Fibroblast of skin of left quadriceps (primary cell): ENCODE measurements around the gene DMD.

ENCODE experiments used
- DNase-seq, 2 experiments: peaks; one replicate each; pipeline ENCODE4 v3.0.0-alpha.2; 2013; ENCODE audit warnings: low read depth in 2 of 2

Gene DMD

DNA sequence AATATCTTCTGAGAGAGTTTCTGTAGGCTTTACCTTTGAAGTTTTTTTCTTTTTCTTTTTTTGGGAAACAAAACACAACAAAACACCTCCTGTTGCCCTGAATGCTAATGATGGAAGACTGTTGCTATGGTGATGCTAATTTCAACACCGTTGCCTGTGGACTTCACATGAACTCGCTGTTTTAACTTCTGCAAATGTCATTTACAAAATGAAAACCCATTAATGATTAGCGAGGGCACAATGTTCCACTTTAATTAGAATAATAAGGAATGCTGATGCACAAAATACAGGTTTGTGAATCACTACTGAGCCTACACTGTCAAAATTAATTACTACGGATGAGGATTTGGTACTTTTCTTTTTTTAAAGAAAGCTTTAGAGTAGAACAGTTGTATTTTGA is 1912.4 kb downstream of the DMD start:
- no peak for DNase-seq

- no peak for DNase-seq
Measured at GRCh38 chrX:31297881-31298280, 1913.5 kb downstream of the DMD start.

- no peak for DNase-seq
Measured at GRCh38 chrX:31294475-31294874, 1916.9 kb downstream of the DMD start.

DNA sequence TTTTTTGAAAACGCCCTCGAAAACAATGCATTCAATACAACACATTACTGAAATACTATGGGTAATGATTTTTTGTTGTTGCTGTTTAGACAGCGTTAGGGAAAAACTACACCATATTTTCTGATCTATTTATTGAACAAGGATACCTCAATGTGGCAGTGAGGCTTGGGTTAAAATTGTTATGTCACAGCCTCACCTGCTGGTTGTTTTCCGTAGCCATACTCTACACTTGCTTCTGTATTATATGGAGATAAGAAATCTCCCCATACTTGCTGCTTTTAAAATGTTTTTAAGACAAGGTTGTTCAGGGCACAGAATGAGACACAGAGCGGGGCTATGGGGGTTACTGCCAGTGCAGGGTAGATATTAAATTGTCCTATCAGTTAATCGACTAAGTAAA is 1917.9 kb downstream of the DMD start:
- DNase-seq = no peak

DNA sequence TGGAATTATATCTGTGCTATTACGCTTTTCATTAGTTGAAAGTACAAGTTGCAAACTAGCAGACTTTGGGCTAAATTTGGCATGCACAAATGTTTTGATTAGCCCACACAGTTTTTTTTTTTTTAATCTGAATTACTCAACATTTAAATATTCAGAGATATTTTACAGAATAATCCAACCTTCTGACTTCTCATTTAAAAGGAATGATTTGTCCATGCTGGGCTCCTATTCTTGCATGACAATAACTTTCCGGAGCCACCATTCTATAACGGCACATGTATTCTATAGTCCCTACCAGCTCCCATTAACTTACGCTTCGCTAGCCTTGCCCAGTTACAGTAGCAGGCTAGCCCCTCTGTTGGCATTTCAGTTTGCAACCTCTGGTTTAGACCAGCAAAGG is 1920.2 kb downstream of the DMD start:
- no peak for DNase-seq

DNA sequence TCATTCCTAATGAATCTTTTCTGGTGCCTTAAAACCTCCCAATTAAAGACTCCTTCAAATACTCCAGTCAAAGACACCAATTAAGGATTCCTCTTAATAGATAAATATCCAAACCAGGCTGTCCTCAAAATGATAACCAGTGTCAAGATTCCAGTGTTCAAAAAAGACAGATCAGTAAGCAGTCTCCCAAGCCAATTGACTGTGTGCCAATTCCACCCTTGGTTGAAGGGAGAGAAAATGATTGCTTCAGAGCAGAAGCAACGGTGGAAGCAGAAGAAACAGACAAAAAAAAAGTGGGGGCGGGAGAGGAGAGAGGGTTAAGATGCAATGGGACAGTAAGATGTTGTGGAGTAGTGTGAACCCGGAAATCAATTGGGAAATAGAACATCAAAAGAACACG is 1923.5 kb downstream of the DMD start:
- no peak for DNase-seq

GRCh38 chrX:31280580-31280979 is 1930.8 kb downstream of the DMD start:
- no peak for DNase-seq

DNA sequence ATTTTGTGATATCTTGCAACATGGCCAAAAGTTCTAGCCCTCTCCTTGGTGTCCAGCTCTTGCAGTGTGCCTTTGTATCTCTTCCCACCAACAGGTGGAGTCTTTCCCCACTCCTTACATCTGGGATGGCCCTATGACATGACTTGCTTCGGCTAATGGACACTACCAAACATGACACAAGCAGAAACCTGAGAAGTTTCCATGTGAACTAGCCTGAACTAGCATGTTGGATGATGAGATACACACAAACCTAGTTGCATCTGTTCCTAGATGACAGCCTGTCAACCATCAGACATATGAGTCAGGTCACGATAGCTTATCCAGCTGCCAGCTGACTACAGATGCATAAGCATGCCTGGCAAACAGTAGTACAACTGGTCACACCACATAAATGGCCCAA is 1932.0 kb downstream of the DMD start:
- DNase-seq = no peak

DNA sequence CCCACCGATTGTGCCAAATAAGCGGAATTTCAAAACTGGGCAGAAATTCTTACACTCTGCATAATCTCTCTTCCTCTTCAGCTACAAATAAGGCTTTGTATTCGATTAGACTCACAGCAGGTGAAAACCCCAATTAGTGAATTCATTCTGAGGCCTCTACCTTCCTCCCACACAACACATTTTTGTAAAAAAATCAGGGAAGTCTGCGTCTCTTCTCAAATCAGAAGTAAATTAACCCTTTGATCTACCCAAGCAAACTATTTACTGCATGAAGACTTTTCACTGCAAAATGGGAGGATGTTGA is 1938.9 kb downstream of the DMD start:
- no peak for DNase-seq

DNA sequence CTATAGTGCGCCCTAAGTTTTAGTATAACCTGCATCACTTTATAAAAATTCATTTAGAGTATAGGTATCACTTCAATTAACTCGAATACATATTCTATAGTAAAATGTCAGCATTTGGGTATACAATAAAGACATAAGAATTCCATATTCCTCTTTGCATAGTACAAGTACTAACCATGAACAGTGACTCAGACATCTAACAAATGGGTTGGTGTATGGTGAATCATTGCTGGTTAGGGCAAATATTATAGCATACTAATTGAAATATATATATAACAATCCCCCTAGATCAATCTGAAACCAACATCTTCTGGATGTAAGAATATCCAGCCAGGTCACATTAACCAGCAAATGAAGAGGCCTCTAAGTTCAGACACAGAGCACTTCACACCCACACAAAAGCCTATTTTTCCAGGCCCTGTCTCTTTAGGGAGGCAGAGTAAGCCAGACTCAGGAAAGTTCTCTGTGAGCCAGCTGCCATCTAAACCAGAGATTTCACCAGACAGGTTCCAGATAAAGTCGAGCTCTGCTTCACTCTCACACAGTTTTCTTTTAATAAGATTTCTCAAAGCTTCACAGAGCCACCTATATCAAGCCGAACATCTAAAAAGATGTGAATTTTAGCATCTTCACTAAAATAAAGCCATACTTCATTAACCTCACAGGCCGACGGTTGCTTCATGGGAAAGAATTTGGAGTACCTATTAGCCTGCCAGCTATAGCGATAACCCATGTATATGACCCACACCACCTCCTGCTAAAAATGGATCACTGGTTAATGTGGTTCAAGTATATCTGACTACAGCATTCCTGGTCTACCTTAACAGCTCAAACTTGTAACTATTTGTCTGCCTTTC is 1939.5 kb downstream of the DMD start:
- DNase-seq = no peak

- DNase-seq = no peak
Measured at GRCh38 chrX:31269914-31270313, 1941.4 kb downstream of the DMD start.

GRCh38 chrX:31268359-31268758 is 1943.0 kb downstream of the DMD start:
- no peak for DNase-seq

DNA sequence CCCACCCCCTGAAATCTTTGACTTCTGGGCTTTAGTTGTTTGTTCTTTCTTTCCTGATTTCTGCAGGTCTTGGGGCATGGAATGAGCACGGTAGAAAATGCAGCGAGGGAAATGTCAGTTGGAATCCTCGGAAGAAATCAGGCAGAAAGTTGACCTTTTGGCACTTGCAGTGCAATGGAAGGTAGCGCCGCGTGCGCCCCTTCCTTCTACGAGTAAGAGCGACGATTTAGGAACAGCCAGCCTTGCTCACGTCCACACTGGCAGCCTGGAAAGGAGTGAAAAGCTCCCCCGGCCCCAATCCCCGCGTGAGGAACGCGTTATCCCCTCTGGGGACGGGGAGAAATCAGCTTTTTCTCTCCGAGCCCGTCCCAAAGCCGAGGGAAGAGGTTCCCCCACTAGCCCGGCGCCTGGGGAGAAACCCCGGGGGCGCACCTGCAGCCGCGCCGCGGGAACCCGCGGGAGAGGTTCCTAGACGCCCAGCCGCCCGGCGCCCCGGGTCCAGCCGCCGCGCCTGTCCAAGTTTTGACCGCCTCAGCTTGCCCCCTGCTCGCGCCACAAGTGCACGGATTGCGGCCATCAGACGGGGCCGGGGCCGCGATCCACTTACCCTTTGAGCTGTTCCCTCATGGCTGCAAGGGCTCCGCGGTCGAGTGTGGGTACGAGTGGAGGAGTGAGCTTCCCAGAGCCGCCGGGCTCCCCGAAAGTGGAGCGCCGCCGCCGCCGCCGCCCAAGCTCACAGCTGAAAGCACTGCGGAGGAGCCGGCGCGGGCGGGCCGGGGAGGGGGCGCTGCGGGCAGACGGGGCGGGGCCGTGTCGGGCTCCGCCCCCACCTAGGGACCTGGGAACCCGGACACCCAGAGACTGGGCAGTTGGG is 1944.9 kb downstream of the DMD start:
- DNase-seq = no peak

DNA sequence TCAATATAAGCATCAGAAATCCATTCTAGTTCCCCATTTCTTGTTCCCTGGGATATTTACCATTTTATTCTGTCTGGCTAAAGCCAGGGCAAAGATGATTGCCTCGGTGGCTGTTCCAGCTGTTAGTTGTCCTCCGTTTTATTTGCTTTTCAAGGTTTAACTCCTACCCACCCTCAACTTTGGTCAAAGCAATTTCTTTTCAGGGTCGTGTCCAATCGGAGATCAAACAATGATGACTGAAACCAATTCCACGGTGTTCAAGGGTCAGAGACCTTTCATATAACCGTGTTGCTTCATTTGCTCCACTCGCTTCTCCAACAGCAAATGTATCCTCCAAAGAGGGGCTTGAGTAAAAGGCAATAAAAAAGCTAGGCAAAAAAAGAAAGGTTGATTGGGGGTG is 1946.0 kb downstream of the DMD start:
- no peak for DNase-seq

- no peak for DNase-seq
Measured at GRCh38 chrX:31260351-31260750, 1951.0 kb downstream of the DMD start.

- no peak for DNase-seq
Measured at GRCh38 chrX:31258166-31258565, 1953.2 kb downstream of the DMD start.

DNA sequence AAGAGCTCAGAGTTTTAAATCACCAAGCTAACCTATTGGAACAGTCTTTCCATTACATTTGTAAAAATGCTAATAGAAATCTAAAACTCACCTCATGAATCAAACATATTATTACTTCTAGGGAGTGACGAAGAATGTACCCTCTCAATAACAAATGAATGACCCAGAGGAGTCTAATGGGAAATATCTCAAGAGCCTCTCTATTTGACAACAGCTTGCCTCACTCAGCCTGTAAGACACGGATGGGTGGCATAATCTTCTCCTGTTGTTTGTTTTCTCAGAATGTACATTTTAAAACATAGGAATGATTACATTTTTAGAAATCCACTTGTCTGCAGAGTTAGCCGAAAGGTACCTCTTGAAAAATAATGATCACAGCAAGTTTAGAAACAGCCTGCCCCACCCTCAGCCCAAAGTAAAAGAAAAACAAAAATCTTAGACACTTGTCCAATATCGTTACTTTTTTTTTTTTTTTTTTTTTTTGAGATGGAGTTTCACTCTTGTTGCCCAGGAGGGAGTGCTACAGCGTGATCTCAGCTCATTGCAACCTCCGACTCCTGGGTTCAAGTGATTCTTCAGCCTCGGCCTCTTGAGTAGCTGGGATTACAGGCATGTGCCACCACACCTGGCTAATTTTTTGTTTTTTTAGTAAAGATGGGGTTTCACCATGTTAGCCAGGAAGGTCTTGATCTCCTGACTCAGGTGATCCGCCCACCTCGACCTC is 1955.9 kb downstream of the DMD start:
- no peak for DNase-seq

DNA sequence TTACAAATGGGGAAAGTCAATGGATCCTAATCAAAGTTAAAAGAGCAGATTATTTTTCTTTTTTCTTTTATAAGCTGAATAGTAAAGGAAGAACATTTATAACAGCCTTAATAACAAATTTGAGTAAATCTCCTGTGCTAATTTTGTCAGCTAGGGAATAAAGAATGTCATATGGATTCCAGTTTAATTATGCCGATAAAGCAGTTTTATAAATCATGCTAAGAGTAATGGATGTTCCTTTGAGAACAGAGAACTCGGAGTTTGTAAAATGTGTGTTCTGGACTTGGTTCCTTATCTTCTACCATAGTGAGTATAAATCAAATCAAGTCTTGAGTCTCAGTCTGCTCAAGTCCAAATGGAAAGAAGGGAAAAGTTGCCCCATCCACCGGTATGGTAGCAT is 1959.2 kb downstream of the DMD start:
- DNase-seq = no peak

DNA sequence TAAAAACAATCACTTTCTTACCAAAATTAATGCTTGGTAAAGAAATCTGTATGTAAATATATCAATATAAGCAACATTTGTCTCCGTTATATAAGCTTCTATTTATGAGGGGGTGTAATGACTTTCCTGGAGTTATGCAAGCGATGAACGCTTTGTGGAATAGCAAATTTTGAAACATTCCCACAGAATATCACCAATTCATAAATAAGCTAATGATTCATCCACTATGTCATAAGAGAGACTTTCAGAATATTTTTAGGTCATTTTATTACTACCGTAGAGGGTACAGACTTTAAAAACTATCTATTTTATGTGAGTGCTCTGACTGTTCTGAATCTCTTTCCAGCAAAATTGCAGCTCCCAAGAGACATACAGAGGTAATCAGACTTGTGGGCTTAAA is 1960.0 kb downstream of the DMD start:
- DNase-seq = no peak

DNA sequence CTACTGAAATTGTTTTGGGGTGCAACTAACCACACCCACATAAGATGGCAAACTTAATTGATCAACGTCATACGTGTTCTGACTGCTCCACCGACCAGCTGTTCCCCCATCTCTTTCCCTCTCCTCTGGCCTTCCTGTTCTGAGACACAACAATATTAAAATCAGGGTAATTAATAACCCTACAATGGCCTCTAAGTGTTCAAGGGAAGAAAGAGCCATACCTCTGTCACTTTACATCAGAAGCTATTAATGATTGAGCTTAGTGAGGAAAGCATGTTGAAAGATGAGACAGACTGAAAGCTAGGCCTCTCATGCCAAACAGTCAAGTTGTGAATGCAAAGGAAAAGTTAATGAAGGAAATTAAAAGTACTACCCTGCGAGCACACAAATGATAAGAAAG is 1965.6 kb downstream of the DMD start:
- no peak for DNase-seq

GRCh38 chrX:31243804-31244203 is 1967.5 kb downstream of the DMD start:
- no peak for DNase-seq

DNA sequence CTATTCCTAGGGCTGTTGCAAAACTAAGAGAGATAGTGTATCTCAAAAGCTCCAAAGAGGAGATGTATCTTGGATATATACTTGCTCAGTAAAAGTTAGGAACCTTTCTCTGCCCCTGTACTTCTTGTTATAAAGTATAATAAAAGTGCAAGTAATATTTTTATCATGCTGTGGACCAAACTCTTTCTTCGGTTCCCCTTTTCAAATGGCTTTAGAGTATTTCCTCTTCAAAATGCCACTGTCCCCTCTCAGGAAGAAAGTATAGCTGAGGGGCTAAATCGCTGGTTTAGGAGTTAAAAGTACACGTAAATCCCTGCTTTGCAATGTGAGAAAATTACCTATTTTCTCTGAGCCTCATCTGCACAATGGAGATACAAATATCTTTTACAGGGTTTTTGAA is 1970.4 kb downstream of the DMD start:
- no peak for DNase-seq

DNA sequence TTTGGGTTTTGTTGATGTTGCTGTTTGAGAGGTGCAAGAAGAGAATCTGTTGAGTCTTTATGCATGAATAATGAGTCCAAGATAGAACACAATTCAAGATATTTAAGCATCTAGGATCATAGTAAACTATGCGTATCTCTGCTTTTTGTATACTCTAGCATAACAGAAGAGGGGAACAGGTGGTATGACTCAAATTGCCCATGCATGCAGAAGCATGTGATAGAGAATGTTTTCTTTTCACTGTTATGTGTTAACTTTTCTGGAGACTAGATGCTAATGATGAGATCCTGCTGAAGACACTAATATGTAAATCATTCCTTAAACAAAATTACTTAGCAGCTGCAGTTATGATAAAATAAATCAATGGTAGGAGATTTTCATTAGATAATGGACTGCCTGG is 1974.2 kb downstream of the DMD start:
- DNase-seq = no peak
